ENCODE measurements around the gene MTHFD2L. TPM values are rescaled to one million over a fixed set of nuclear protein-coding genes. Genes with fewer than 3 reads are reported as not detected.

MTHFD2L gene
- total RNA-seq, 2 donors from 2014 or later, result 7.3 to 7.6 TPM

Other genes starting within 250 kb of the MTHFD2L start
- gene PF4, start 176.1 kb upstream of the MTHFD2L start, total RNA-seq, result not detected
- gene PPBP, start 169.9 kb upstream of the MTHFD2L start, total RNA-seq, result not detected
- not detected for gene CXCL5, start 159.4 kb upstream of the MTHFD2L start, total RNA-seq
- not detected for gene CXCL3, start 119.4 kb upstream of the MTHFD2L start, total RNA-seq
- not detected for gene CXCL2, start 58.9 kb upstream of the MTHFD2L start, total RNA-seq
- gene EPGN, start 150.4 kb downstream of the MTHFD2L start, total RNA-seq, result not detected
- under 1 TPM in 1 of 2 donors, not detected in 1; 0.07 TPM for gene EREG, start 207.0 kb downstream of the MTHFD2L start, total RNA-seq